NCI-H2107 treated with DMSO at 0.1 percent for 48 hours (cell line): ENCODE measurements around the gene KTN1.

Source experiments
- DNase-seq: peaks from one replicate; lab custom pipeline; 2025; ENCODE audit not compliant: unreplicated experiment; lab: John Stamatoyannopoulos, UW

The KTN1 gene

GRCh38 chr14:55571125-55571889 lies 8.7 kb upstream of the KTN1 start:
- no peak for DNase-seq

GRCh38 chr14:55572578-55572977 lies 7.4 kb upstream of the KTN1 start:
- DNase-seq: peak; percentile 69

- DNase-seq: no peak
Measured at GRCh38 chr14:55574988-55575387, 5.0 kb upstream of the KTN1 start.

GRCh38 chr14:55577229-55577628 lies 2.8 kb upstream of the KTN1 start:
- DNase-seq: no peak

- DNase-seq: no peak
Measured at GRCh38 chr14:55578511-55578910, 1.5 kb upstream of the KTN1 start.

- no peak for DNase-seq
Measured at GRCh38 chr14:55580470-55581341, 699 bp downstream of the KTN1 start.

GRCh38 chr14:55581342-55581771 lies 1.4 kb downstream of the KTN1 start:
- peak; percentile 42 for DNase-seq

- no peak for DNase-seq
Measured at GRCh38 chr14:55582746-55583145, 2.7 kb downstream of the KTN1 start.

GRCh38 chr14:55583942-55584468 lies 4.0 kb downstream of the KTN1 start:
- peak; percentile 77 for DNase-seq

- no peak for DNase-seq
Measured at GRCh38 chr14:55585854-55586253, 5.8 kb downstream of the KTN1 start.

- no peak for DNase-seq
Measured at GRCh38 chr14:55586411-55586810, 6.4 kb downstream of the KTN1 start.

GRCh38 chr14:55587847-55588246 lies 7.8 kb downstream of the KTN1 start:
- no peak for DNase-seq

- peak; percentile 27 for DNase-seq
Measured at GRCh38 chr14:55588259-55588699, 8.3 kb downstream of the KTN1 start.

GRCh38 chr14:55589171-55589570 lies 9.2 kb downstream of the KTN1 start:
- DNase-seq: no peak

- no peak for DNase-seq
Measured at GRCh38 chr14:55592436-55592835, 12.4 kb downstream of the KTN1 start.

- DNase-seq: no peak
Measured at GRCh38 chr14:55593698-55594097, 13.7 kb downstream of the KTN1 start.

GRCh38 chr14:55599250-55599879 lies 19.4 kb downstream of the KTN1 start:
- no peak for DNase-seq

- no peak for DNase-seq
Measured at GRCh38 chr14:55600784-55601561, 21.0 kb downstream of the KTN1 start.

- no peak for DNase-seq
Measured at GRCh38 chr14:55603401-55603953, 23.5 kb downstream of the KTN1 start.

- DNase-seq: no peak
Measured at GRCh38 chr14:55604488-55604887, 24.5 kb downstream of the KTN1 start.
